HepG2 (cell line): ENCODE data around the gene C10orf67.

Experiments
- ATF7 ChIP-seq, 2 experiments: fragments of 450-650 bp in 1 of 2; sonication (generic) in 1 of 2; formaldehyde crosslinking in 1 of 2; IDR thresholded peaks; 2 replicates each; pipeline versions ENCODE4 v1.4.0 to v1.6.1; 2016 to 2020; ENCODE audit warnings: antibody characterized with exemption in 1 of 2, mild to moderate bottlenecking in 1 of 2, missing genetic modification reagents in 1 of 2
- CTCF ChIP-seq: sonication (generic); formaldehyde crosslinking; IDR thresholded peaks from 2 replicates; pipeline ENCODE4 v1.5.0; 2020; ENCODE audit warnings: mild to moderate bottlenecking, missing genetic modification reagents, moderate library complexity
- POLR2A ChIP-seq, 2 experiments: IDR thresholded peaks; 2 replicates each; pipeline ENCODE4 v1.6.1; 2011; ENCODE audit warnings: low read depth in 2 of 2, low read length in 2 of 2, mild to moderate bottlenecking in 1 of 2, moderate library complexity in 1 of 2; ENCODE audit not compliant: insufficient read depth in 1 of 2
- SALL2 ChIP-seq: sonication (generic); formaldehyde crosslinking; IDR thresholded peaks from 2 replicates; pipeline ENCODE4 v1.8.1; 2023; ENCODE audit warnings: mild to moderate bottlenecking, missing genetic modification reagents, inconsistent platforms

GRCh38 chr10:23262928-23263327 is 81.7 kb downstream of the C10orf67 start:
- no peak for TF ChIP-seq CTCF
- TF ChIP-seq ATF7 (IDR thresholded peaks at IDR 0.05) = no peak
- no peak for TF ChIP-seq ATF7 (CRISPR knock-in tag; IDR thresholded peaks at IDR 0.05)
- no peak for TF ChIP-seq SALL2 (CRISPR knock-in tag)
- no peak for TF ChIP-seq POLR2A (IDR thresholded peaks at IDR 0.05; ENCODE audit: insufficient read depth in 1 of 2, low read depth in 2 of 2, low read length in 2 of 2)
